MCF 10A (cell line): ENCODE measurements around the gene DCUN1D2. TPM values are rescaled to one million over a fixed set of nuclear protein-coding genes. Genes with fewer than 3 reads are reported as not detected.

Experiments
- BruUV-seq: library from RNA; stranded (reverse); fragments of 400-500 nt; replicated peaks from 2 replicates; lab custom pipeline; 2021; lab: Mats Ljungman, UMichigan
- CTCF ChIA-PET: fragments of 300-600 bp; sonication (Branson Sonifier 250); formaldehyde crosslinking; extraction: SDS; loops from one replicate; lab custom pipeline; 2021; ENCODE audit warnings: antibody characterized with exemption, inconsistent platforms; lab: Yijun Ruan, JAX
- POLR2A ChIA-PET: fragments of 300-600, 350-650 bp; sonication (Branson Sonifier 250); formaldehyde crosslinking; extraction: SDS; loops from one replicate; lab custom pipeline; 2020; ENCODE audit warnings: antibody characterized with exemption, inconsistent platforms; lab: Yijun Ruan, JAX
- DNase-seq: peaks from one replicate; pipeline ENCODE4 v3.0.0-alpha.2; 2018; ENCODE audit not compliant: unreplicated experiment
- H3K27ac Mint-ChIP-seq: one replicate; pipeline ENCODE4 v1.8.0; 2022; ENCODE audit warnings: mild to moderate bottlenecking, low read depth, mixed read lengths; ENCODE audit not compliant: unreplicated experiment
- H3K27me3 Mint-ChIP-seq: one replicate; pipeline ENCODE4 v1.8.0; 2022; ENCODE audit warnings: mixed read lengths; ENCODE audit not compliant: insufficient read depth, unreplicated experiment
- H3K36me3 Mint-ChIP-seq: one replicate; pipeline ENCODE4 v1.8.0; 2022; ENCODE audit warnings: mild to moderate bottlenecking, moderate library complexity, mixed read lengths; ENCODE audit not compliant: insufficient read depth, unreplicated experiment
- H3K4me1 Mint-ChIP-seq: one replicate; pipeline ENCODE4 v1.8.0; 2022; ENCODE audit warnings: mixed read lengths; ENCODE audit not compliant: insufficient read depth, unreplicated experiment
- H3K4me3 Mint-ChIP-seq: one replicate; pipeline ENCODE4 v1.8.0; 2022; ENCODE audit warnings: mild to moderate bottlenecking, moderate library complexity, mixed read lengths; ENCODE audit not compliant: unreplicated experiment
- H3K9me3 Mint-ChIP-seq: one replicate; pipeline ENCODE4 v1.8.0; 2022; ENCODE audit warnings: mixed read lengths; ENCODE audit not compliant: unreplicated experiment
- intact Hi-C: fragments of 100-400 bp; cut with micrococcal nuclease; formaldehyde crosslinking; loops from 2 replicates; pipeline ENCODE4 v1.14.1; 2022
- total RNA-seq: library from RNA; stranded (reverse); gene quantifications from 2 replicates; pipeline ENCODE4 v1.2.3, GENCODE V29; 2022
- TF ChIP-seq, protein P1 (sequence below): fragments of 200-600 bp; IDR thresholded peaks from one replicate; pipeline ENCODE4 v1.8.0; 2022; ENCODE audit warnings: antibody characterized with exemption, mild to moderate bottlenecking; ENCODE audit not compliant: unreplicated experiment

DCUN1D2 gene
- total RNA-seq, 1 experiment from 2014 or later = 20.4 TPM

DNA sequence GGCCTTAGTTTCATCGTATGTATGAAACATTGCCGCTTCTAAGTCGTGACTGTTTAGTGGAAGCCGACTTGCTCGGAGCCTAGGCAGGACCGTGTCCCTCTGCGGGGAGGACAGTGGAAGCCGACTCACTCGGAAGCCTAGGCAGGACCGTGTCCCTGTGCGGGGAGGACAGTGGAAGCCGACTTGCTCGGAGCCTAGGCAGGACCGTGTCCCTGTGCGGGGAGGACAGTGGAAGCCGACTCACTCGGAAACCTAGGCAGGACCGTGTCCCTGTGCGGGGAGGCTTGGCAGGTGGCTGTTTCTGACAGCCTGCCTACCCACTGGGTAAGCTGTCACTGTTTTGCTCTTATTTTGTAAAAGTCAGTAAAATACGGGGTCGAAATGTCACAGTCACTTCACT, 20.4 kb upstream of the DCUN1D2 start:
- no TSS peak for BruUV-seq
- Mint-ChIP-seq H3K27ac (no peak overlapping the region), H3K27me3 (no peaks in the 10 kb centered on the region), H3K36me3 (peaks cover 46% of the 10 kb centered on the region), H3K4me1 (no peaks in the 10 kb centered on the region), H3K4me3 (no peak overlapping the region), H3K9me3 (no peaks in the 10 kb centered on the region)
- CTCF ChIA-PET = no interaction called here
- no peak for DNase-seq
- TF ChIP-seq, protein P1, sequence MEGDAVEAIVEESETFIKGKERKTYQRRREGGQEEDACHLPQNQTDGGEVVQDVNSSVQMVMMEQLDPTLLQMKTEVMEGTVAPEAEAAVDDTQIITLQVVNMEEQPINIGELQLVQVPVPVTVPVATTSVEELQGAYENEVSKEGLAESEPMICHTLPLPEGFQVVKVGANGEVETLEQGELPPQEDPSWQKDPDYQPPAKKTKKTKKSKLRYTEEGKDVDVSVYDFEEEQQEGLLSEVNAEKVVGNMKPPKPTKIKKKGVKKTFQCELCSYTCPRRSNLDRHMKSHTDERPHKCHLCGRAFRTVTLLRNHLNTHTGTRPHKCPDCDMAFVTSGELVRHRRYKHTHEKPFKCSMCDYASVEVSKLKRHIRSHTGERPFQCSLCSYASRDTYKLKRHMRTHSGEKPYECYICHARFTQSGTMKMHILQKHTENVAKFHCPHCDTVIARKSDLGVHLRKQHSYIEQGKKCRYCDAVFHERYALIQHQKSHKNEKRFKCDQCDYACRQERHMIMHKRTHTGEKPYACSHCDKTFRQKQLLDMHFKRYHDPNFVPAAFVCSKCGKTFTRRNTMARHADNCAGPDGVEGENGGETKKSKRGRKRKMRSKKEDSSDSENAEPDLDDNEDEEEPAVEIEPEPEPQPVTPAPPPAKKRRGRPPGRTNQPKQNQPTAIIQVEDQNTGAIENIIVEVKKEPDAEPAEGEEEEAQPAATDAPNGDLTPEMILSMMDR = no peak
- POLR2A ChIA-PET = no interaction called here
- intact Hi-C loops = no loop called here

DNA sequence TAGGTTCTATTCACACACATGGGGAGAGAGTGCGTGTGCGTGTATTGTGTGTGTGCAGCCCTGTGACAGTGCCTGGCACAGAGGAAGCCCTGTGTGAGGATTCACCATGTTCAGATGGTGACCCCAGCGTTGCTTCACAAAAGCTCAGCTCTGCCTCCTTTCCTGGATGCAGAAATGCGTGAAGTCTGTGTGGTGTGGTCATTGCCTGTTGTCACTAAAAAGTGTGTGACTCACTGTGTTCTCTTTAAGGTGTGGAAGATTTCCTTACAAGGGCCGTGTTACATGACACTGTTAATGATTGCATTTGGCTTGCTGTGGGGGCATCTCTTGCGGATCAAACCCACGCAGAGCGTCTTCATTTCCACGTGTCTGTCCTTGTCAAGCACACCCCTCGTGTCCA, 19.5 kb upstream of the DCUN1D2 start:
- ChIA-PET CTCF (interaction anchor here (0.6 kb wide), 1 partner anchor 429 kb away, joined by 6 read pairs; no protein-coding TSS in a partner anchor), POLR2A (no interaction called here)
- Mint-ChIP-seq H3K9me3 (no peaks in the 10 kb centered on the region), H3K4me1 (no peaks in the 10 kb centered on the region), H3K4me3 (no peak overlapping the region), H3K36me3 (peaks cover 44% of the 10 kb centered on the region), H3K27ac (no peak overlapping the region), H3K27me3 (no peaks in the 10 kb centered on the region)
- no TSS peak for BruUV-seq
- TF ChIP-seq, protein P1 = no peak
- DNase-seq = no peak
- intact Hi-C loops = no loop called here

DNA sequence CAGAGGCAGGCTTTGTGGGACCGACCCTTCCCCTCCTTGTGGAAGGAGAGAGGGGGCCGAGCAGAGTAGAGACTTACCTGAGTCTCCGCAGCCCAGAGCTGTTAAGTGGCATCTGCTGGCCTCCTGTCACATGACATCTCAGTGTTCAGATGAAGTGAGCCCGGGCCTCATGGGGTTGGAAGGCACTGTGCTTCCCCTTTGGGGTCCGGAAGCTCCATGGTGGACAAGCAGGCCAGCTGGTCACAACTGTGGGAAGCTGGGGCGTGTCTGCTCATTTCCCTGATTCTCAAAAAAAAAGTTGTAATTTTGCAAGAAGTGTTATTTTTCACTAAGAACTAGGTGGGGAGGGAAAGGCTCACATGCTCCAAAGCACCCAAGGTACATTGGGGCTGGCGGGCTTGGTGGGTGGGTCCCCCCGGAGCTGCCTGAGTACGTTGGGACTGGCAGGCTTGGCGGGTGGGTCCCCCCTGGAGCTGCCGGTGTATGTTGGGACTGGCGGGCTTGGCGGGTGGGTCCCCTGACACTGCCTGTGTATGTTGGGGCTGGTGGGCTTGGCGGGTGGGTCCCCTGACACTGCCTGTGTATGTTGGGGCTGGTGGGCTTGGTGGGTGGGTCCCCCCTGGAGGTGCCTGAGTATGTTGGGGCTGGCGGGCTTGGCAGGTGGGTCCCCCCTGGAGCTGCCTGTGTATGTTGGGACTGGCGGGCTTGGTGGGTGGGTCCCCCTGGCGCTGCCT, 18.2 kb upstream of the DCUN1D2 start:
- TF ChIP-seq, protein P1 = no peak
- intact Hi-C loops = no loop called here
- ChIA-PET CTCF (interaction anchor here (0.6 kb wide), 1 partner anchor 273 kb away, joined by 3 read pairs; no protein-coding TSS in a partner anchor), POLR2A (interaction anchor here (0.6 kb wide), 1 partner anchor 12 kb away, joined by 3 read pairs; no protein-coding TSS in a partner anchor)
- no peaks in the 10 kb centered on the region for H3K4me1 Mint-ChIP-seq
- DNase-seq = no peak
- no peak overlapping the region for H3K27ac Mint-ChIP-seq
- H3K4me3 Mint-ChIP-seq = no peak overlapping the region
- BruUV-seq = no TSS peak
- H3K9me3 Mint-ChIP-seq = no peaks in the 10 kb centered on the region
- no peaks in the 10 kb centered on the region for H3K27me3 Mint-ChIP-seq
- H3K36me3 Mint-ChIP-seq = peaks cover 53% of the 10 kb centered on the region

DNA sequence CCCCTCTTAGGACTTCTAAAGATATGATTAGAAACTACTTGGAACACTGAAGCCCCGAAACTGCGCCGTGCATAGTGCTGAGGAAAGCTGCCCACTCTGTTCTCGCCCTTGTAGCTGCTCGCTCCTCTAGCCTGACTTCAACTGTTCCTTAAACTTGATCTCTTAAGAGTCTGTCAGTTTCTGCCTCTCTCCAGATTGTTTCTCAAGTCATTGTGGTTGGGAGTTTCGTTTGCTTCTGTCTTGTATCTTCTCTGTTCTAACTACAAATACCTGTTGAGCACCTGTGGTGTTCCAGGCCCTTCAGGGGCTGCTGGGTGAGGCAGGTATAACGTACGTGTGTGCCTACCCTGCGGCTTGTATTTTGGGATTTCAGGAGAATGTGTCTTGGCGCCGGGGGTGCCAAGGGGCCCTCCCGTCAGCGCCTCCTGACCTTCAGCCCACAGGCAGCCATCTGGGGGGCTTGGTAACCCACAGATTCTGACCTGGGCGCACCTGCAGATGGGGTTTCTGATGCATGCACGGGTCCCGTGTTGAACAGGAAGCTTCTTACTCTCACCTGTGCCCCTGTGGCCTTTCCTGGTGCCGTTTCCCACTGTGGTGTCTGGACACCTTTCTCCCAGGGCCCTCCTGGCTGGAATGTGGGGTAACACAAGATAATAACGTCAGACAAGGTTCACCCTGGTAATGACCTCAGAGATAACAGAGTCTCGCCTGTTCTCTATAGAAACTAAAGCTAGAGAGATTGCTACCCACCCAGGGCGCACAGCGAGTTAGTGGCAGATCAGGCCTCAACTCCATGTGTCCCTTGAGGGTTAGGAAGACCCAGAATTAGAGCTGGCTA, 17.2 kb upstream of the DCUN1D2 start:
- Mint-ChIP-seq H3K4me3 (no peak overlapping the region), H3K4me1 (no peaks in the 10 kb centered on the region), H3K9me3 (no peaks in the 10 kb centered on the region), H3K27me3 (no peaks in the 10 kb centered on the region), H3K27ac (no peak overlapping the region), H3K36me3 (peaks cover 50% of the 10 kb centered on the region)
- no peak for DNase-seq
- BruUV-seq = no TSS peak
- TF ChIP-seq, protein P1 = no peak
- CTCF ChIA-PET = no interaction called here
- POLR2A ChIA-PET = interaction anchor here (0.6 kb wide), 1 partner anchor 13 kb away, joined by 3 read pairs; no protein-coding TSS in a partner anchor
- intact Hi-C loops = no loop called here
